D721Med (cell line): ENCODE data around the gene ERAP2.
"Not testable (repeated sequence)": the region's sequence is repeated elsewhere in the genome, so short reads cannot be mapped to it uniquely, and the experiment has no call there.

ENCODE experiments used
- DNase-seq: peaks from one replicate; pipeline ENCODE4 v3.0.0; 2011; ENCODE audit warnings: low spot score; ENCODE audit not compliant: insufficient read length
- FAIRE-seq: peaks from 2 replicates; lab custom pipeline; 2011; peaks lifted over from hg19 to GRCh38; lab: Jason Lieb, UNC
- TF ChIP-seq, protein P1 (sequence below): IDR thresholded peaks from 2 replicates; pipeline ENCODE4 v1.5.1; 2012; ENCODE audit warnings: mild to moderate bottlenecking, control low read depth; ENCODE audit not compliant: insufficient read depth; ENCODE audit errors: missing control alignments

Gene ERAP2

DNA sequence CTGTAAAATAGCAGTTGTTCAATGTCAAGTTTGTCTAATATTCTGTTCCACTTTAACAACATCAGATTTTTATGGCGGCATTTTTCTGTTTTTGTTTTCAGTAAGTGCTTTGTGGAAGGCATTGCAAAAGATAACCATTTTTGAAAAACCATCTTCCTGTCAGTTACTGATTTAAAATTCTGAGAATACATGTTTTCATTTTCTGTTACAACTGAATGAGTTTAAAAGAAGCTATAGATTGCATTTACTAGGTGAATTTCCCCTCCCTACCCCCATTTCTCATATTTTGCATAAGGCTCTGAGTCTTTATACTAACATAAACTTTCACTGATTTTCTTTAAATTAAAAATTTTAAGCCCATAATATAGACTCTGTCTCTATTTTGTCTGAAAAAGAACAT is 4.6 kb upstream of the ERAP2 start:
- FAIRE-seq, result no peak

DNA sequence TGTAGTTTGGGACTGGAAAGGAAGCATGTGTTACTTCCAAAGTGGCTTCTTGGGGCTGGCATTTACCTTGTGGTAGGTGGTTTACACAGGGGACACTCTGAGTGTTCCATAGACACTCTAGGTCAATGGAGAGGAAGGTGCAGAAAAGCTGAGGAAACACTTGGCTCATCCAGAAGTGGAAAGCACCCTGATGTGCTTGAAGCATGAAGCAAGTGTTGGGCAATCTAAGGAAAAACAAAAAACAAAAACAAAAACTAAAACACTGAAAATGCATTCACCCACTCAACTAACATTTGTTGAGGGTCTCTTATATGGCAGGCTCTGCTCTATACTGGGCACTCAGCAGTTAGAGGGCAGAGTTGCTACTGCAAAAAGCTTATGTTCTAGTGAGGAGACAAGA is 2.9 kb upstream of the ERAP2 start:
- TF ChIP-seq, protein P1, sequence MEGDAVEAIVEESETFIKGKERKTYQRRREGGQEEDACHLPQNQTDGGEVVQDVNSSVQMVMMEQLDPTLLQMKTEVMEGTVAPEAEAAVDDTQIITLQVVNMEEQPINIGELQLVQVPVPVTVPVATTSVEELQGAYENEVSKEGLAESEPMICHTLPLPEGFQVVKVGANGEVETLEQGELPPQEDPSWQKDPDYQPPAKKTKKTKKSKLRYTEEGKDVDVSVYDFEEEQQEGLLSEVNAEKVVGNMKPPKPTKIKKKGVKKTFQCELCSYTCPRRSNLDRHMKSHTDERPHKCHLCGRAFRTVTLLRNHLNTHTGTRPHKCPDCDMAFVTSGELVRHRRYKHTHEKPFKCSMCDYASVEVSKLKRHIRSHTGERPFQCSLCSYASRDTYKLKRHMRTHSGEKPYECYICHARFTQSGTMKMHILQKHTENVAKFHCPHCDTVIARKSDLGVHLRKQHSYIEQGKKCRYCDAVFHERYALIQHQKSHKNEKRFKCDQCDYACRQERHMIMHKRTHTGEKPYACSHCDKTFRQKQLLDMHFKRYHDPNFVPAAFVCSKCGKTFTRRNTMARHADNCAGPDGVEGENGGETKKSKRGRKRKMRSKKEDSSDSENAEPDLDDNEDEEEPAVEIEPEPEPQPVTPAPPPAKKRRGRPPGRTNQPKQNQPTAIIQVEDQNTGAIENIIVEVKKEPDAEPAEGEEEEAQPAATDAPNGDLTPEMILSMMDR, result no peak
- FAIRE-seq, result no peak
- DNase-seq, result no peak

More for the DNA sequence above, 4.6 kb upstream of the ERAP2 start:
- TF ChIP-seq, protein P1, result no peak
- DNase-seq, result no peak

DNA sequence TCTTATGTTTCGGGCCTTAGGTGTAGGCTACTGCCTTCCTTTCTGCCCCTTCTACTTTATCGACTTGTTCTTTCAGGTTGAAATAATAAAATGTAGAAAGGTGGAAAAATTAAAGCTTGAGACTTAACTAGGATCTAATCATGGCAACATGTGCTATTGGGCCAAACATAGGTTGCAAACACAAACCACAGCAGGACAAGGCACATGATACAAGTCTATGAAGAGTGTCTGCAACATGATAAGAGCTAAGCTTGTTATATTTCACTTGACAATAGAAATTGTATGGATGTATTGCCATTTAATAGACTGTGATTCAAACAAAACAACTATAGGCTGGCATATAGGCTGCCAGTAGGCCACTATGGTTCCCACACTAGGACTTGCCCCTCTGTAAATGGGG is 1.7 kb upstream of the ERAP2 start:
- TF ChIP-seq, protein P1, result no peak
- FAIRE-seq, result no peak

DNA sequence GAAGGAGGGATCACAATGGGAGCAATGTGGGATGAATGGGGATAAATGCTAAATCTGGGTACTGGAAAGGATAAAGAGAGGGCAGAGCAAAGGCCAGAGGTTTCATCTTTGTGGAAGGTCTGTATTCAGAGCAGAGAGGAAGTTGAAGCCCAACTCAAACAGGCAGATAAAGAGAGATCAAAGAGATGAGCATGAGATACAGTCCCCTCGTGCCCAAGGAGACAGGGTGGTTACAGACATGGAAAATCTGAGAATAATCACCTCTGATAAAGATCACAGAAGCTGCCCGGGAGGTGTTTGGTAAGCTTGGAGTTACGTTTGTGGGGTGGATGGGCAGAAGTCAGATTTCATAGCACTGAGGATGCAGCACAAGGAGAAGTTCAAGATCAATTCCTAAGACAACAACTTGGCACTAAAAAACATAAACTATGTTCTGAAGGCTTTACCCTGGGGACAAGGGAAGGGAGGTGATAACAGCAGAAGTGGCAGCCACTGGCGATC is 459 bp upstream of the ERAP2 start:
- DNase-seq, result no peak
- no peak for FAIRE-seq
- TF ChIP-seq, protein P1, result no peak

More for the DNA sequence above, 1.7 kb upstream of the ERAP2 start:
- DNase-seq, result no peak

DNA sequence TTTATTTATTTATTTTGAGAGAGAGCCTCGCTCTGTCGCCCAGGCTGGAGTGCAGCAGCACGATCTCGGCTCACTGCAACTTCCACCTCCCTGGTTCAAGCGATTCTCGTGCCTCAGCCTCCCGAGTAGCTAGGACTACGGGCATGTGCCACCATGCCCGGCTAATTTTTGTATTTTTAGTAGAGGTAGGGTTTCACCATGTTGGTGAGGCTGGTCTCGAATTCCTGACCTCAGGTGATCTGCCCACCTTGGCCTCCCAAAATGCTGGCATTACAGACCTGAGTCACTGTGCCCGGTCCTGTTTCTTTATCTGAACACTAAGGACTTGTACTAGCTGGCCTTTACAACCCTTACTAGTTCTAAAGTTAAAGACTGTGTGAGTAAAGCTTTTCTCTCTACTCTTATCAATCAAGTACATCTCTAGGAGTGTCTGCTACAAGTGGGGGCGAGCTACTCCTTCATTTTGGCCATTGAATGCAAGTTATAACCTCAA is 723 bp downstream of the ERAP2 start:
- not testable (repeated sequence) for DNase-seq, FAIRE-seq

DNA sequence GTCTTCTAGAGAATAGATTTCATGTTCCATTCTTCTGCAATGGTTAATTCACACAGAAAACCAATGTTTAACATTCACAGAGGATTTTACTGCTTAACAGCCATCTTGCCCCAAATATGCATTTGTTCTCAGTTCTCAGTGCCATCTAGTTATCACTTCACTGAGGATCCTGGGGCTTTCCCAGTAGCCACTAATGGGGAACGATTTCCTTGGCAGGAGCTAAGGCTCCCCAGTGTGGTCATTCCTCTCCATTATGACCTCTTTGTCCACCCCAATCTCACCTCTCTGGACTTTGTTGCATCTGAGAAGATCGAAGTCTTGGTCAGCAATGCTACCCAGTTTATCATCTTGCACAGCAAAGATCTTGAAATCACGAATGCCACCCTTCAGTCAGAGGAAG is 3.4 kb downstream of the ERAP2 start:
- FAIRE-seq (no peak), DNase-seq (no peak)
- TF ChIP-seq, protein P1, result no peak

DNA sequence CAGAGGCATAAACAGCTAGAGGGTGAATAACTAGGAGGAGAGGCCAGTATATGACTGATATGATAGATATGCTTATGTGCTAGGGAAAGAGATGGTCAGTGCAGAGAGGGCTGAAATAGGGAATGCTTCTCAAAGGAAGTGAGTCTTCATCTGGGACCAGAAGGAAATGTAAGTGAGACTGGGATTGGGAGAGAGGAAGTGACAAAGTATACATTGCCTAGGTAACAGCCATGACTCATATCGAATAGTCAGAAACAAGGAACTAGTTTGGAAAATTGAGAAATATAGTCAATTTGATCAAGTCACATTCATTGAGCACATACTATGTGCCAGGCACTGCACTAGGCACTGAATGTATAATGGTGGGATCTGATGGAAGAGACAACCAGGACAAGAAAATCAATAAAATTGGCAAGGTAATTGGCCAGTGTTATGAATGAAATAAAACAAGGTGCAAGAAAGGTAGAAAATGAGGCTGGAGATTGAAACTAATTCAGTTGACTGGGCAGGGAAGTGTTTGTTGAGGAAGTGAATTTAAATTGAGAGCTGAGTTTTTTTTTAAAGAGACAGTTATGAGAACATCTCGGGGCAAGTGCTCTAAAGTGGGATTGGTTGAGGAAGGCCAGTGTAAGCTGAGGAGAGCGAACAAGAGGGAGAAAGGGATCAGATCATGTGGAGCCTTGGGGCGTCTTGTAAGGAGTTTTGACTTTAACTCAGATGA is 4.3 kb downstream of the ERAP2 start:
- TF ChIP-seq, protein P1, result no peak
- DNase-seq, result no peak
- FAIRE-seq, result no peak
